Activated CD4-positive, alpha-beta T cell treated with anti-CD3 and anti-CD28 coated beads, Interleukin-2, amount 50 U/mL, for 24 hours (primary cell): ENCODE data around the gene LGALS8.

Source experiments
- DNase-seq, 2 donors: peaks; one replicate each; pipeline ENCODE4 v3.0.0-alpha.2; 2020; ENCODE audit warnings: low read depth in 1 of 2, low spot score in 1 of 2

Gene LGALS8

DNA sequence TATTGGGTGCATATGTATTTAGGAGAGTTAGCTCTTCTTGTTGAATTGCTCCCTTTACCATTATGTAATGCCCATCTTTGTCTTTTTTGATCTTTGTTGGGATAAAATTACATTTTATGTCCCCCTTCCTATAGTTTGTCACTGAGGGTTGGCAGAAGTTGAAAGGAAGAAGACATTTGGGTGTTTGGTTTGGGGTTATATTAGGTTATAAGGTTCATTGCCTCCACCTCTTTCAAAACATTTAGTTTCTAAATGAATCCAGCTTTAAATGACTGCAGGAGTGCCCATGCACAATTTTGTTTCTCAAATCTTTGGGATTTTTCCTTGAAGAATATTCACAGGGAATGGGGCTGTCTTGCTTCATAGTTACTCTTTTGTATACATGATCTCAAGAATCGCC, 14.6 kb upstream of the LGALS8 start:
- no peak for DNase-seq

DNA sequence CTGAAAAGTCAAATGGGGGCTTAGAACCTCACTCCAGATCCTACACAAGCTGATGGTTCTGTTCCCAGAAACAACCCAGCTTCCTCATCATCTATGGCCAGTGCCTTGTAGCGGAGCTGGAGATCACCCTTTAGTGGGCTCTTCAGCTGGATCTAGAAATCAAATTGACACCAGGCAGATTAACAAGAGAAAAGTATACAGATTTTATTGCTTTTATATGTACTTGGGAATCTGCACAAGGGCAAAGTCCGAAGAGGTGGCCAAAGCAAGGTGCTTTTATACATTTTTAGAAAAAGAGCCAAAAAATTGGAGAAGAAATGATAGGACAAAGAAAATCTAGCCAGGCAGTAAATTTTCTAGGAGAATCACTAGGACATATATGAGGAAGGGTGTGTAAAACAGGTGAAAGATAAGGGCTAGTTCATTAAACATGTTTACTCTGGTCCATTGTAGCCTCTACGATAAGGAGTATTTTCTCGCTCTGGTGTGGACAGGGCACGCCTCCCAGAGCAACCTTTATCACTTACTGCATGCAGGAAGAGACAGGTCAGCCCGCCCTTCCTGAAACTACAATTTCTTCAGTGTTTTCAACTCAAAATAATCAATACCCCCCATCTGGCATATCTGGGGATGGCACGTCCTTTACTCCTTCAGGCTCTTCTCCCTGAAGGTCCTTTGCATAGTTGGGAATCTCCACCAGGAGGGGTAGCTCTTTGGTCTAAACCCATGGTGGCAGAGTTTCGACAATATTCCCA, 14.0 kb upstream of the LGALS8 start:
- DNase-seq: no peak

DNA sequence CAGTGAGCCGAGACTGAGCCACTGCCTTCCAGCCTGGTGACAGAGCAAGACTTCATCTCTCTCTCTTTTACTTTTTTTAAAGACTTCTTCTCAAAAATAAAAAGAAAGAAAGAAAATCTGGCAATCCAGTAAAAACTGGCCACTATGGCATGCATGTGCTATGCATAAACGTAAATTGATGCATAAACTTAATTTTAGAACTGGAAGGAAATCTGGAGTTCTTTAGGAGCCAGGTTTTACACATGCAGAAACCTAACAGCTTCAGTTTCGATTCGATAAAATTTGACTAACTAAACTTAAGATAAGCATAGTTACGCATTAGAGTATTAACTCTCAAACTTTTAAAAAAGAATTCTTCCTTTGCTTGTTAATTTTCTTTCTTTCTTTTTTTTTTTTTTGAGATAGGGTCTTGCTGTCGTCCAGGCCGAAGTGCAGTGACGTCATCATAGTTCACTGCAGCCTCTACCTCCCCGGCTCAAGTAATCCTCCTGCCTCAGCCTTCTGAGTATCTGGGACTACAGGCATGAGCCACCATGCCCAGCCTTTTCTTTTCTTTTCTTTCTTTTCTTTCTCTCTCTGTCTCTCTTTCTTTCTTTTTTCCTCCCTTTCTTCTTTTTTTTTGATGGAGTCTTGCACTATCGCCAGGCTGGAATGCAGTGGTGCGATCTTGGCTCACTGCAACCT, 11.9 kb upstream of the LGALS8 start:
- no peak for DNase-seq

DNA sequence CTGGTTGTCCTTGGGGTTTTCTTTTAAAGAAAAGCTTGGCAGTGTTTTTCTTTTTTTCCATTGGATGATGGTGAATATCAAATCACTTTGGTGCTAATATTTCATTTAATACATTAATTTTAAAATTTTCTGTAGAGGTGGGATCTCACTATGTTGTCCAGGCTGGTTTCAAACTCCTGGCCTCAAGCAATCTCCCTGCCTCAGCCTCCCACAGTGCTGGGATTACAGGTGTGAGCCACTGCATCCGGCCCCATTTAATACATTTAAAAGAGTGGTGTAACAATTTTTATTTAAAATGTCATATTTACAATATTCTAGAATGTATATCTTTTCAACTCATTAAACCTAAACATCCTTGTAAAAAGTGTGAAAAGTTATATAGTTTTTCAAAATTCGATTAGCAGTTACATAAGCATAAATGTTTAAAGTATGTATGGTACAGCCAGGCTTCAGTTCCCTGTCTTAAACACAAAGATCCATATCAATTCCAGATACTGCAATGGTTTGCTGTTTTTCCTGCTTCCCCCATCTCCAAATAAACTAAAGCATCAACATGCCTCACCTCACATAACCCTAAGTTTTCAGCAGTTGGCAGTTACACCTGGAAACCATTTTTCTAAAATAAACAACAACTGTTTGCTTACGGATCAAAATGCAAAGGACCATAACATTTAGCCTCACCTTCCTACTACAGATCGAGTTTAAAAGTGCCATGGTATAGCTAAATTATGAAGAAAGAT, 8.9 kb upstream of the LGALS8 start:
- no peak for DNase-seq

DNA sequence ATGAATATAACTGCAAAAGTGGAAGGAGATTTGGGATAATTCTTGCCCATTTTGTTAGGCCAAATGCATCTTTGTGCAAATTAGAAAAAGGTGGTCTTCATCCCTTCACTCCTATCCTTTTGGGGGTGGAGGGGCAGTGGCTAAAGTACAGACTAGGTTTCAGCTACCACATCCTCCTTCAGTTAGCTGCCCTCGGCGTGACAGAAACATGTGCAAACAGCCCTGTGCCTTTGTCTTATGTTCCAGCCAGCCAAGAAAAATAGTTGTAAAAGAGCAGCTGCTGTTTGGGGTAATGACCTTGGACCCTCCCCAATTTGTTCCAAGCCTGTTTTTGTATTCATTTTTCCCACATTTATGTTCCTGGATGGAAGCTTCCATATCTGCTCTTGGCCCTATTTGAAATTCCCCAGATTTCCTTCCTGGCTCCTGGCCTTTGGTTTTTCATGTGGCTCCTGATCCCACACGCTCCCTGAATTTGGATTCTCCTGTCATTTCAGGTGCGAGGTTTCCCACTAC, 8.3 kb upstream of the LGALS8 start:
- DNase-seq: no peak

DNA sequence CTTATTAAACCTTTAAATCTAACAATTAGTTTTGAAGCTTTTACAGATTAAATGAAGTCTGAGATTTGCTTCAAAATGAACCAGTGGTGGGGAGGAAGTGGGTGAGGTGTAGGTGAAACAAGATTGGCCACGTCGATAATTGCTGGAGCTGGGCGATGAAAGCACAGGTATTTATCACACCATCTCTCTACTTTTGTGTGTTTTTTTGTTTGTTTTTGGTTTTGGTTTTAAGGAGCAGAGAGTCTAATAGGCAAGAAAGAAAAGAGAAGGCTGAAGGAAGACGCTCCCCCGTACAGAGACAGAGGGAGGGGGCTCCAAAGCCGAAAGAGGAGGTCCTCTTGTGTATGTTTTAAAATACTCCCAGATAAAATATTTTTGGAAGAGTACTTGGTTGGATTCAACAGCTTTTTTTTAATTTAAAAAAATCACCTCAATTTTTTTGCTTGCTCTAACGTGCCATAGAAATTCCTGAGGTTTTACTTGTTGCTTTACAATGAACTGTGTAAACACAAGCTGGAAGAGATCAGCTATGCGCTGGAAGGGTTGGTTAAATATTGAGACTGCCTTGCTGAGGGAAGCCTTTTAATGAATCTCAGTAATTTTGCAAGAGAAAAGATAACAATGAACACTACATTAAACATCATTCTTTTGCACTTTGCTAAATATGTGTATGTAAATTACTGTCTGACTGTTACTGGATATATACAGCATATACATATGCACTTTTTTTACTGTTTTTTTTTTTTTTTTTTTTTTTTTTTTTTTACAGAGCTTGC, 6.7 kb upstream of the LGALS8 start:
- peak in 1 of 2 donors; percentile 22 for DNase-seq

DNA sequence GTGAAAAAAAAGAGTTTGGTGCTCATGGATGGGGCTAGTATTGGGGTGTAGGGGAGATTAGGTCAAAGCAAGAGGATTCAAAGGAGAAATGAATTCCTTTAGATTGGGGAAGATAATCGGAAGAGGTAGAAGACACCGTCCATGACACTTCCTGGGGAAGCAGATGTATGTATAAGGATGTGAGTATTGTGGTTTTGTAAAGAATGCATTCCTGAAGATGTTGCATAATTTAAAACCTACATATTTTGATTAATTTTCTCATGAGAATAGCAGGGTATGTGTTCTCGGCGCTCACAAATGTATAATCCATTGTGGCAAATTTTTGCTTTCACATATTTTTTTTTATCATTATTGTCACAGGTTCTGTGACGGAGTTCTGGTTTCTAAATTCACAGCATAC, 5.5 kb upstream of the LGALS8 start:
- DNase-seq: no peak

DNA sequence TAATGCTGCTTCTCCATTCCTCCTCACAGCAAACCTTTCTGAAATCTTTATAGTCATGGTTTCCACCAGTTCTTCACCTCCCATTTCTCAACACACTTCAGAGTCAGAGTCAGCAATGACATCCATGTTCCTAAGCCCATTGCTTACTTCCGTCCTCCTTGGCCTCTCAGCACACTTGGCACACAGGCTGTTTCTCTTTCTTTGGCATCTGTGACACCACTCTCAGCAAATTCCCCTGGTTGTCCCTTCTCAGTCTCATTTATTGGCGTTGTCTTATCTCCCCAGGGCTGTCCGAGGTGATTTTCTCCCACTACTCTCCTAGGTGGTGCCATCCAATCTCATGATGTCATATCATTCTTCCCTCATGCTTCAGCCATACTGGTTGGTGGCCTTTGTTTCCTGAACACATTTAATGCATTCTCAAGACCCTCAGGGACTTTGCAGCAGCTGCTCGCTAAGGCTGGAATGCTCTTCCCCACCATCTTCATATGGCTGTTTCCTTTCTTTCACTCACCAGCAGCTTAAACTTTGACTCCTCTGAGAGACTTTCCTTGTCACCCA, 3.3 kb upstream of the LGALS8 start:
- DNase-seq: no peak

DNA sequence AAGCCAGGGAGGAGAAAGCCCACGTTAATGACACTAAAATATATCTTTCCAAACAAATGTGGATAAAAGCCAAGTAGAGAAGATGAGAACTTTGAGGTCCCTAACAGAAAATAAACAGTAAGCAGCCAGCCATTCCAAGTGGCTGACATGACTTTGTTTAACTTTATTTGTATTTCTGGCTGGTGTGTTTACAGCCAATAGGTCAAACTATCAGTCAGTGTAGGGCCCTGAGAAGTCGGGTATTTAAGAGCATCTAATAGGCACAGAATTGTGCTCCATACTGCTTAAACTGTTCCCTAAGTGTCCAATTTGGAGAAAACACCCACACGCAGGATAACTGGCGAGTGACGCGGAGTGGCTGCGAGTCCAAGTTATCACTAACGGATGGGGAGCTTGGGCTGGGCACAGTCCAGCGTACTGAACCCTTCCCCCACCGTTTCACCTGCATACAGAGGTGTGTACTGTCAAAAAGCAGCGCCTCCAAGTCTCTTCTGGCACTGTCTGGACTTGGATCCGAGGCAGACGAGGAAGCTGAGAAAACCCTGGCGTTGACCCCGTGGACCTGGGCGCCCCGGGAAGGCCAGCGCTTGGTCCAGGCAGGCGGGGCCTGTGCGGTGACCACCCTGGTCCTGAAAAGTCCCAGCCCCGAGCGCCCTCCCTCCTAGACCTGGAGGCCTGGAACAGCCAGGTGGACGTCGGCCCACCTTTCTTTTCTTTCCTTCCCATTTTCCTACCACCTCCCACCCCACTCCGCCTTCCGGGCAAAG, 662 bp upstream of the LGALS8 start:
- no peak for DNase-seq

DNA sequence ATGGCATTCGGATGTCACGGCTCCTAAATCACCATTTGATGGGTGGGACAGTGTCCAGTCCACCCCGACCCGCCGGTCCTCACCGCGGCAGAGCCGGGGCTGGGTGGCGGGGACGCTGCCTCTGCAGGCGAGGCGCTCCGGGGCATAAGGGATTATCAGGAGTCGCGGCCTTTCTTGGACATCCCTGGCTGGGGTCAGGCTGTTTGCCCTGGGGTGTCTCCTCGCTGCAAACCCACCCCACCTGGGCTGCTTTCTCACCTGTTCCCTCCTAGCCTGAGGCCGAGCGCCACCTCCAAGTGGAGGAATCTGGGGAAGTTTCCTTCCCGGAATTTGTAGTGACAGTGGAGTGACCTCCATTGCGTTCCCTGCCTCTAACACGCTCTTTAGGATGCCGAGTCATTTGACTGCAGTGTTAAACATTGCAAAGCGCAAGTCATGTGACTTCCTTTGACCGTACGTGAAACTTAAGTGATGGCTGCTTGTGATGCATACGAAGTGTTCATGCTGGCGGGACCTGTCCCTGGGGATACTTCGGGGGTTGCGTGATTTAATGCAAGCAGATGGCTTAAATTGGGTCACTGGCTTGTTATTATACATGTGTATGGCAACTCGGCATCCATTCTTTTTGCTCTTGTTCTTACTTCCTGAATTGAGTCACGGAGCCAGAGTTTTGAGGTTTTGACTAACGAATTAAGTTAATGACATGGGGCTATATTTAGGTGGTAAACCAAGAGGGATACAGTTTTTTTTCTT, 536 bp downstream of the LGALS8 start:
- DNase-seq: peak; percentile 30 to 68

DNA sequence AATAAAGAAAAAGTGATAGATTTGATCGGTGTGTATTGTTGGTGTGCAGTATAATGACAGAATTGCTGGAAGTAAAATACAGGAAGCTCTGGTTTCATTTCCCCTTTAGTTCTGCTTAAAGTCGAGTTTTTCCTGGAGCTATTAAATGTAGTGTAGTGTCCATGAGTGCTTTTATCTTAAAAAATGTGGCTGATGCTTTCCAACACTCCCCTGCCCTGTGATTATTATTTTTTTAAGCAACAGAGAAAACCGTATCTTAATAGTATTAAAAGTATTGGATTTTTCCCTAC, 1.1 kb downstream of the LGALS8 start:
- DNase-seq: no peak

DNA sequence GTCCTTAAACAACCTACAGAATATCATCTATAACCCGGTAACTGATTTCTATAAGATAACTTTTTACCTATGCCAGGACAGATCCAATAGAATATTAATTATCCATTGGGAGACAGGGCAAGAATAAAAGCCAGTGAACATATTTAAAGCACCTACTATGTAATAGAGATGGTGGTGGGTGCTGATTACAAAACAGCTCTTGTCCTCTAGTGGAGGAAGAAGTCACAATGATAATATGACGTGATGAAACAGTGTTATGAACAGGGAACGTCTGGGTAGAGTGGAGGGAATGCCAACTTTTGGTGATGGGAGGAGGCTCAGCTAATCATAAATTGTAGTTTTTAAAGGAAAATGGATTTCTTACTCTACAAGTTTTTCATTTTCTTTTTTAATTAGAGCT, 2.3 kb downstream of the LGALS8 start:
- no peak for DNase-seq

DNA sequence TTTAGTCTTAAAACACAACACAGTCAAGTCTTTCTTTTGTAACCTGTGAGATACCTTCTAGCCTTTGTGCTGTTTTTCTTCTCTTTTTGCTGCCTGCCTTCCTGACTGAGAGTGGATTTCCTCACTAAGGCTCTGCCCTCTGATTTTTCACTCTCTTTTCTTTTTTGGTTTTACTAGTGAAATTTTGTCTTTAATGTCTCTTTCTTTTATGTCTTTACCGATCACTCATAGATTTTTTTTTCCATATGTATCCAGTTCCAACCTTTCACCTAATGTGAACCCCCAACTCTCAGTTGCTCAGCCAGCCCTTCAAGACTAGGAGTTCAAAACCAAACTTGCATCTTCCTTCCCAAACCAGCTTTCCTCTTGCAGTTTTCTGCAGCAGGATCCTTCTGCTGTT, 6.5 kb downstream of the LGALS8 start:
- DNase-seq: no peak

DNA sequence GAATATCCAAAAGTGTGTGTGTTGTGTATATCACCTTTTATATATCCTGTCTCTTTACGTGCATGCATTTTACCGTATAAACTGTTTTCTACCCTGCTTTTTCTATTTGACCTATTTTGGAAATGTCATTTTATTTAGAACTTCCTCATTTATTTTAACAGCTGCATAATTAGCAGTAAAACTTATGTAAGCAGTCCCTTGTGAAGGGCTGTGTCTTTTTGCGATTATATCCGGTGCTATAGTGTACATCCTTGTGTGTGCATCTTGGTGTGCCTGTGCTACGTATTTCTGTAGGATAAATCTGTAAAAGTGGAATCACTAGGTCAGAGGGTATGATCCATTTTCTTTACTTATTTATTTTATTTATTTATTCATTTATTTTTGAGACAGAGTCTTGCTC, 7.2 kb downstream of the LGALS8 start:
- no peak for DNase-seq

DNA sequence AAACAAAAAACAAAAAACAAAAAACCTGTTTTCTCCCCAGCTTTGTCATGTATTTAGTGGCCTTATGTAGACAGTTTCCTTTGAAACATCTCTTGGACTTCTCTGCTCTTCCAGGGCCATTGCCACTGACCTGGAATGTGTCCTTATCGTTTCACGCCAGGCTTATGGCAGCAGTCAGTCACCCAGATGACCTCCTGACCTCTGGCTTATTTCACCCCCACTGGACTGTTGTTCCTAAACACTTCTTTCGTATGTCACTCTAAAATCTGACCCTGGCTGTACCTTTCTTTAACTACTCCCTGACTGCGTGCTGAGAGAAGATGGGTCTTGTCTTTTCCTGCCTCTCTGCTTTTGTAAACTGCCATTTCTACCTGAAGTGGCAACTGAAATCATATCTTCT, 9.1 kb downstream of the LGALS8 start:
- no peak for DNase-seq

DNA sequence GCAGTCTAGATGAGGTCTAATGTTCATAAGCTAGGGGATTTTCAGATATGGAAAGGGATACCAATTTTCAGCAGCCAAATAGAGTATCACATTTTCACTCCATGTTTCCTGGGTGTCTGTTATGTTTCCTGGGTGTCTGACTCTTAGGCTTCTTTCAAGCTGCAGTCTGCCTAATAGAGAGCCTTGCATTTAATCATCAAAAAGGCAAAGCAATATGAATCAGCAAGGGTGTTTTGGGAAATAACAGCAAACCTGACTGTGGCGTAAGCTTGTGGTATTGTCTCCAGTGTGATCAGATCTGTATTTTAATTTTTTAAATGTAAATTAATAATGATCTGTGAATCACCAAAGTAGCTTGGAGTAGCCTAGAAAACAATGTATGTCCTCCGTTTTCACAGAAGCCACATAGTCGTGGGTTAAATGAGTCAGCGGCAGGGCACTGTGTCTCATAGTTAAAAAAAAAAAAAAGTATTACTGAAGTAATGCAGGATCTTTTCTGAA, 10.4 kb downstream of the LGALS8 start:
- DNase-seq: peak in 1 of 2 donors; percentile 52

DNA sequence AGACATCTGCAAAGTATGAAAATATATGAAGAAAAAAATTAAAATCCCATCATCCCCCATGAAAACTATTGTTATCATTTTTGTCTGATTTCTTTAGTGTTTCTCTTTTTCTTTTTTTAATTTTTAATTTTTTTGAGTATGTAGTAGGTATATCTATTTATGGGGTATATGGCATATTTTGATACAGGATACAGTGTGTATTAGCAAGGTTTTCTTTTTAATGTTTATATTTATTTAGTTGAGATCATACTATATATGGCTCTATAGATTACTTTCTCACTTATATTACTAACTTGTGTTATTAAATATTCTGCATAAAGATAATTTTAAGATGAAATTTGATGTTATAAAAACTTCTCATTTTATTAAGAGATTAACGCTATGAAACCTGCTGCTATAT, 11.4 kb downstream of the LGALS8 start:
- no peak for DNase-seq

DNA sequence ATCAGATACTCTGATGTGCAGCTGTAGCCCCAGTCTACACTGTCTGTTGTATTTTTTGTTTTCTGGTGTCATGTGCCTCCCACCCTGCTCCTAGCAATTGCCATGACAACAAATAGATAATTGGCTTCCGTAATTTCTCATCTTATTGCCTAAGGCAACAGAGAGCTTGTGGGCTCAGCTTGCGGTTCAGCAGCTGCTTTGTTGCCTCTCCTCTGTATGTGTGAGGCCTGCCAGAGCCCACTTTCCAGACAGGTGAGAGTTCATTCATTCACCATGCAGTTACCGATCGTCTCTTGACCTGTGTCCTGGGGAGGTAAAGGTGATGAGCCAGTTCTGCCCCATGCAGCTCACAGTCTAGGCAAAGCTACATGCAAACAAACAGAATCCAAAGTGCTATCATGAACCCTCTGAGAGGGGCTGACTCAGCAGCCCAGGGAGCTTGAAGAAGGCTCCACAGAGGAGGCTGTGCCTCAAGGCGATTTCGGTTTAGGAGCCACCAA, 11.9 kb downstream of the LGALS8 start:
- DNase-seq: no peak

DNA sequence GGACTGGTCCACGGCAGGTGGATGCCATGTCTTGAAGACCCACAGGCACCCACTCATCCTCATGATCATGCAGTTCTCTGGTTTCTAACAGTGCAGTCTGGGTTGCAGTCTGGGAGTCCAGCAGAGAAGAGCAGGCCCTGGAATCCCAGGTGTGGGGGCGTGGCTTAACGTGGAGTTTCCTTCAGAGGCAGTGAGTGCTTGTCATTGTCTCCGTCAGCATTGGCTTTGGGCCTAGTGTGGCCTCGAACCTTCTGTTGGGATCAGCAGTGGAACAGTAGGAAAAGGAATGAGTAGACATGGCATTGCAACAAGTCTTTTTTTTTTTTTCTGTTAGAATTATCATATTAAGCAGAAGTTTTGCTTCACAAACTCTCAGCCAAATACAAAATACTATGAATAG, 12.8 kb downstream of the LGALS8 start:
- DNase-seq: no peak
